HG03095 (cell line): Measurements from ENCODE around the gene SPPL3.
A peak's percentile ranks its signal among the peaks of the same experiment; 100 is the strongest.
"Not testable (repeated sequence)": the region's sequence is repeated elsewhere in the genome, so short reads cannot be mapped to it uniquely, and the experiment has no call there.

Experiments
- ATAC-seq: cut with Tn5 transposase; IDR thresholded peaks from one replicate; pipeline ENCODE4 v1.9.1; 2021; ENCODE audit warnings: moderate library complexity; ENCODE audit not compliant: unreplicated experiment

The SPPL3 gene

DNA sequence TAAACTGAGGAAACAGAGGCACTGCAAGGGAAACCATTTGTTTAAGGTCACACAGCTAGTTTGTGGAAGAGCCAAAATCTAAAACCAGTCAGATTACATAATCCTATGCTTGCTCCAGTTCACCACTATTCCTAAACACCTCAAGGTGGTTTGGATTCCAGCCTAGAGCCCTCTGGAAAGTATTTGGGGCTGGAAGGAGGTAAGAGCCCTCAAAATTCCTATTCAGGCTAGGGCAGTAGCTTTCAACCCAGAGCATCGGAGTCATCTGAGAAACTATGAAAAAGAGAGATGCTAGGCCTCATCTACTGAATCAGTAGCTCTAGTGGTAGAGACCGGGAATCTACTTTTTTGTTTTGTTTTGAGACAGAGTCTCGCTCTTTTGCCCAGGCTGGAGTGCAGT lies 16.0 kb upstream of the SPPL3 start:
- no peak for ATAC-seq

DNA sequence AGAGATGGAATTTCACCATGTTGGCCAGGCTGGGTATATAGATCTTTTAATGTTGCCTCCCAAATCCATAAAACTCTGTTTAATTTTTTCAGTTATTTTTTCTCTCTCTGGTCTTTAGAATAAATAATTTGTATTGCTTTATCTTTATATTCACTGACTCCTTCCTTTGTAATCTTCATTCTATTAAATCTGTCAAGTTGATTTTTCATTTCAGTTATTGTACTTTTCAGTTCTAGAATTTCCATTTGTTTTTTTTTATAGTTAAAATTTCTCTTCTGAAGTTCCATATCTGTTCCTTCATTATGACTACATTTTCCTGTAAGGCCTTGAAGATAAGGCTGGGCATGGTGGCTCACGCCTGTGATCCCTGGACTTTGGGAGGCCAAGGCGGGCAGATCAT lies 13.6 kb upstream of the SPPL3 start:
- ATAC-seq = no peak

DNA sequence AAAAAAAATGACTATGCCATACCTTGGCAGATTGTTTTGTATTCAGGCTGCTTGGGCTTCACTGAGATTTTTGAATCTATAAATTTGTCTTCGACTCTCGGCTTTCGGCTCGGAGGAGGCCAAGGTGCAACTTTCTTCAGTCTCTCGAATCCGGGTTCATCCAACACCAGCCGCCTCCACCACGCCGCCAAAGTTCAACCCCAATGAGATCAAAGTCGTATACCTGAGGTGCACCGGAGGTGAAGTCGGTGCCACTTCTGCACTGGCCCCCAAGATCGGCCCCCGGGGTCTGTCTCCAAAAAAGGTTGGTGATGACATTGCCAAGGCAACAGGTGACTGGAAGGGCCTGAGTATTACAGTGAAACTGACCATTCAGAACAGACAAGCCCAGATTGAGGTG lies 12.4 kb upstream of the SPPL3 start:
- ATAC-seq = no peak

DNA sequence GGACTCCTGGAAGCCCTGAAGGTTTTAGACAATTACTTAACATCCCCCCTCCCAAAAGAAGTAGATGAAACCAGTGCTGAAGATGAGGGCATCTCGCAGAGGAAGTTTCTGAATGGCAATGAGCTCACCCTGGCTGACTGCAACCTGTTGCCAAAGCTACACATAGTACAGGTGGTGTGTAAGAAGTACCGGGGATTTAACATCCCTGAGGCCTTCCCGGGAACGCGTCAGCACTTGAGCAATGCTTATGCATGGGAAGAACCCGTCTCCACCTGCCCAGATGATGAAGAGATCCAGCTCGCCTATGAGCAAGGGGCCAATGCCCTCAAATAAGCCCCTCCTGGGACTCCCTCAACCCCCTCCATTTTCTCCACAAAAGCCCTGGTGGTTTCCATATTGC lies 10.6 kb upstream of the SPPL3 start:
- ATAC-seq = no peak

DNA sequence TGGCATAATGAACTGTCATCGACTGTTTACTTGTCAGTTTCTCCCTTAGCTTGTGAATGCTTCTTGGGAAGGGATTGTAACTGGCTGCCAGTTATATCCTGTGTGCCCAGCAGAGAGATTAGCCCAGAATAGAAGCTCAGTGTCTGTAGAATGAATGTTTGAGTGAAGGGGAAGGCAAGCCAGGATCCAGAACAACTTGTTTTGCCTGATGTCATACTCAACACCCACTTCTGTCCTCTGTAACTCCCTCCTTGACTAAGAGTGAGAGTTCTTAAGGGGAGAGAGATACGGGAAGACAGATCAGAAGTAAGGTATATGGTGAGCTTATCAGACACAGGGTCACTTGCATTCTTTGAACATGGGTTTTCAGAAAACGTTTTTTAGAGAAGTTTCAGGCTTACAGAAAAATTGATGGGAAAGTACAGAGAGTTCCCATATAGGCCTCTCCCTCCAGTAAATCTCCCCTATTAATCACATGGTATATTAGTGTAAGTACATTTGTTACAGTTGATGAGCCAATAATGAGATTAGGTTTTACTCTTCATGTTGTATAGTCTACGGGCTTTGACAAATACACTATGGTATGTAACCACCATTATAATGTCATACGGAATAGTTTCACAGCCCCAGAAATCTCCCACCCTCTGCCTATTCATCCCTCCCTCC lies 5.6 kb upstream of the SPPL3 start:
- ATAC-seq = no peak

DNA sequence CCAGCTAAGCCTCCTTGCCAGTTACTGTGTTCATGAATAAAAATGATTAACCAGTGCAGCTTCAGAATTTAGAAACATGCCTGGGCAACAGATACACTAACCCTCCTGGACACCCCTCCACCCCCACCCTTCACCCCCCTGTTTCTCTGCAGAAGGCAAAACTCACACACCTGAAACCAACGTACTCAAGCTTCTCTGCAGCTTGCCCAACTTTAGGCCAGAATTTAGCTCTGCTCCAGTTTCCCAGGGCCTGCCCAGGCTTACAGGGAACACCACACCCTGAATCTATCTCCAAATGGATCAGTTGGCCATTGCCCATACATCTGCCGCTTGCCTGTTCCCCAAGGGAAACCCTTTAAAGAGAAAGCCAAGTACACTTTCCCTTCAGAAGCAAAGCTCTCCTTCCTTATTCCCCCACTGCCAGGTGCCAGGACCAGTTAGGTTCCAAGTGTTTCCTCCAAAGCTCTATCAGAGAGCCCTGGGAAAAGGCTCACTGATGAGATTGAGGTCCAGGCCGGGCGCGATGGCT lies 1.8 kb upstream of the SPPL3 start:
- ATAC-seq = no peak

DNA sequence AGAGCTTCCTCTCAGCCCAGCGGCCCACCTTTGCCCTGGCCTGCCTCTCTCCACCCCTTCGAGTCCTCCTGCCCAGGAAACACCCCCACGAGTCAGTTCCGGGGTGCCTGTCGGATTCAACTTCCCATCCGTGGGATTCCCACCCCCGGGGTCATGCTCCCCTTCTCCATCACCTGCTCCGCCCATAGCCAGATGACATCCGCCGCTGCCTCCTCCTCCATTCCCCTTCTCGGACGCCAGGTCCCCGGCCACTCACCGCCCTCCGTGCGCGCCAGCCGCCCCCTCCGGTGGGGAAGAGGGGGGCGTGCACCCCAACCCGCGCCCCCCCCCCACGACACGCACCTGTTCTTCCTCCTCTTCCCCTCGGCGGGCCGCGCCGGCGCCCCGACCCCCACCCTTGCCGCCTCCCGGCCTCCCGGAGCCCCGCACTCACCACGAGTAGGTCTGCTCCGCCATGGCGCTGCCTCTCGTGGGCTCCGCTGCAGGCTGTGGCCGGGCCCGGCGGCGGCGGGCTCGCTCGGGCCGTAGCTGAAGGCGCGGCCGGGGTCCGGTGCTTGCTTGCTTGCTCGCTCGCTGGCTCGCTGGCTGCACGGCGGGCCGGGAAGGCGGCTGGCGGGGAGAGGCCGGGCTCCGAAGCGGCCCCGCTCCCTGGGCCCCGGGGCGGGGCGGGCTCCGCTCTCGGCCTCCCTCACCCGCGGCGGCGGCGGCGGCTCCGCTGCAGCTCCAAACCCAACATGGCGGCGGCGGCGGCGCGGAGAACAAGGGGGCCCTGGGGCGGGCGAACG lies 554 bp downstream of the SPPL3 start:
- ATAC-seq = peak; percentile 39

DNA sequence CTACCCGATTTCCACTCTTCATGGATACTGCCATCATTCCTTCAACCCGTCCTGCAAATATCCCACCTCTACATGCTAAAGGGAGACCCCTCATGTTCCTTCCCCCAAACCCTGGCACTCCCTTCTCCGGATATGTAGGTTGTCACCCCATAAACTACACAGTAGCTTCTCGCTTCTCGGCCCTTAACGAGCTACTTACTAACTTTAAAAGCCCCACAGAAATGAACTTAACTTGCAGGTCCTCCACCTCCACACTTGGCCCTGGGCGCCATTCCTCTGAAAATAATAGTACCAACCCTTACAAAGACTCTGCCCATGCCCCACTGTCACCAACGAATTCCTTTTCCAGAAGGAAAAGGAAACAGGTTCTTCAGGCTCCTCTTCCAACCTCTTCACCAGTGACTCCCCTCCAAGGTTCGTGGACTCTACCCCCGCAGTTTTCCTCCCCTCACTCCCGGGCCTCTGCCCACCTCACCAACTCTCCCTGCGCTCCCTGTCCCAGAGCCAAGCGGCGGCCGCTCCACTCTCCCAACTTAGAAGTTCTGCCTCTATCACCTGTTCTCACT lies 1.2 kb downstream of the SPPL3 start:
- no peak for ATAC-seq

DNA sequence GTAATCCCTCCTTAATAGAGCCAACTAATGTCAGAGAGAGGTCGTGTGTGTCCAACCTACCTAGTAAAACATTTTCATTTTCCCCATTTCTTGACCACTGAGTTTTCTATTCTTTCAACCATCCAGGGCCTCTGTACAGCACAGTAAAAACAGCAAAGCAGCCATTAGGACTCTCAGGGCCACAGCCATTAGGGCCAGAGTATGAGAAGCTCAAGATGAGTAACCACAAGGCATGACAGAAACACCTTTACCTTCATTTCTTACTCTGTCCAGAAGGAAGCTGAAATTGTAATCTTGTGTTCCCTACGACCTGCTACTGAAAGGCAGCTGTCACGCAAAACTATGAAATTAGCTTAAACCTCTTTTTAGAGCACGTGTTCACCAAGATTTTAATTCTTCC lies 2.3 kb downstream of the SPPL3 start:
- ATAC-seq = no peak

DNA sequence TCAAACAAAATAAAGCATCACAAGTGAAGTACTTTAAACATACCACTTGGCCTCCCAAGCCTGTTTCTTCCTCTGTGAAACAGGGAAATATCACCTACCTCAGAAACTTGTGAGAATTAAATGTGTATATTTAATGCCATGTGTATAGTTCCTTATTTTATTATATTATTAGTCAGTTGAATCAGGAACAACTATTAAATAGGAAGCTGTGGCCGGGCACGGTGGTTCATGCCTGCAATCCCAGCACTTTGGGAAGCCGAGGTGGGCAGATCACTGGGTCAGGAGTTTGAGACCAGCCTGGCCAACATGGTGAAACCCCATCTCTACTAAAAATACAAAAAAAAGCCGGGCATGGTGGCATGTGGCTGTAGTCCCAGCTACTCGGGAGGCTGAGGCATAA lies 3.1 kb downstream of the SPPL3 start:
- not testable (repeated sequence) for ATAC-seq

DNA sequence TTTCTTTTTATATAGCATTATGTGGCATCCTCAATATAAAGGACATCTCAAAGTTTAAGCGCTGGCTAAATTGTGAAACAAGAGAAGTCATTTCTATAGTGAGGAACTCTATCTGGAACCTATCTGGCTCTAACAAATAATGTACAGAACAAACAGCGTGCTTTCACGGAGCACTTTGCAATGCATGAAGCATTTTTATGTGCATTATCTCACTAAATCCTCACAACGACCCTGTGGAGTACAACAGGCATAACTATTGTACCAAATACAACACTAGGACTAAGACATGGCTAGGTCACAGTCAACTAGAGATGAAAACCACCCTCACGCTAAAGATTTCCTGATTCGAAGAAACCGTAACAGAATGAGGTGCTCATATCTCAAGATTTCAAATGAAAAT lies 8.6 kb downstream of the SPPL3 start:
- ATAC-seq = no peak

DNA sequence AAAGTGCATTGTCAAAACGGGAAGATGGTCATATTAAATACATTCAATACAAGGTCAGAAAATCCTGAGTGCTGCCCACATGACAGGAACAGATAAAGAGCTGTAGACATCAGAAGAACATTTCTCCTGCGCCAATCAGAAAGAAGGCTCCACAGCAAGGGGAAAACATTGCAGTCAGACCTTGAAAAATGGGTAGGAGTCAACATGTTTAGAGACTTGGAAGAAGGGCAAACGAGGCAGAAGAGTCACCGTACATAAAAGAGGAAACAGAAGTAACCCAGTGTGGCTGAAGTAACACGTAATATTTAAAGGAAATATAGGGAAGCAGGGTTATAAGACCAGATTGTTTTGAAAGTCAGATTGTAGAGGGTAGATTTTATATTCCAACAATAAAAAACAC lies 11.9 kb downstream of the SPPL3 start:
- ATAC-seq = no peak

DNA sequence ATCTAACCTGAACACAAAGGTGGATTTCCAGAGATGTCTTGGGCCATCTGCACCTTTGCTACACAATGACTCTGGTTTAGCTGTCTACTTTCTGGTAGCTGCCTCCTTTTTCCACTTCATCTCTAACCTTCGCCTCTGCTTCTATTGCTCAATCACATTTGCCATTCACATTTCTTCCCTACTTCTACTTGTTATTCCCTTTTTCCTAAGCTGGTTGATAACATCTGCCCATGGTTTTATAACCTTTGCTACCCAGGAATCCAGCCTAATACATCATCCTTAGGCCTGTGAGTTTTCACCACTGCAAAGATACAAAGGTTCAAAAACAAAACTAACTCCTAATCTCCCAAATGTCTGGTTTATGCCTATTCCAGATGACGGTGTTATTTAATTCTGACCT lies 13.2 kb downstream of the SPPL3 start:
- no peak for ATAC-seq

DNA sequence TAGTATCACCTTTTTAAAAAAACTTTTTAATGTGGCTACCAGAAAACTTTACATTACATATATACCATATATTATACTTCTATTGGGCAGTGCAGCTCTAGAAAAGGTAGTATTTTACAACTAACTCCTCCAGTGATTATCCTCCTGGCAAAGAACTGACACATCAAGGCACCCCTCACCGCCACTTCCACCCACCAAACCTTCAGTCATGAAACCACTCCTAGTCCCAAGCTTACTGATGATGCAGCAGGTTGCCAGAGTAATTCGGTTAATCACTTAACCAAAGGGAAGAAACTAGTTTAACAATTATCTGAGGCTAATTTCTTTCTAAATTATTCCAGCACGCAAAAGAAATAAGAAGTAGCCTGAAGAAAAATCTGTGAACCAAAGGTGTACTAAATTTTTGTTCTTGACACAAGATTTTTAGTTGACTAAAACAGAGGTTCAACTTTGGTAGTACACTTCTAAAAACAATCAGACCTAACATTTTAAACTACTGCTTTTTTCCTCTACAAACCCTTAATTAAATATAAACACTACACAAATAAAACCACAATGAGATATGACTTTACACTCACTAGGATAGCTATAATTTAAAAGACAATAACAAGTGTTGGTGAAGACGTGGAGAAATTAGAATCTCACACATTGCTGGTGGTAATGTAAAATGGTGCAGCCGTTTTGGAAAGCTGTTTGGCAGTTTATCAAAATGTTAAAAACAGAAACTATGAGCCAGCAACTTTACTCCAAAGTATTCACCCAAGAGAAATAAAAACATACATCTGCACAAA lies 16.7 kb downstream of the SPPL3 start:
- ATAC-seq = no peak

DNA sequence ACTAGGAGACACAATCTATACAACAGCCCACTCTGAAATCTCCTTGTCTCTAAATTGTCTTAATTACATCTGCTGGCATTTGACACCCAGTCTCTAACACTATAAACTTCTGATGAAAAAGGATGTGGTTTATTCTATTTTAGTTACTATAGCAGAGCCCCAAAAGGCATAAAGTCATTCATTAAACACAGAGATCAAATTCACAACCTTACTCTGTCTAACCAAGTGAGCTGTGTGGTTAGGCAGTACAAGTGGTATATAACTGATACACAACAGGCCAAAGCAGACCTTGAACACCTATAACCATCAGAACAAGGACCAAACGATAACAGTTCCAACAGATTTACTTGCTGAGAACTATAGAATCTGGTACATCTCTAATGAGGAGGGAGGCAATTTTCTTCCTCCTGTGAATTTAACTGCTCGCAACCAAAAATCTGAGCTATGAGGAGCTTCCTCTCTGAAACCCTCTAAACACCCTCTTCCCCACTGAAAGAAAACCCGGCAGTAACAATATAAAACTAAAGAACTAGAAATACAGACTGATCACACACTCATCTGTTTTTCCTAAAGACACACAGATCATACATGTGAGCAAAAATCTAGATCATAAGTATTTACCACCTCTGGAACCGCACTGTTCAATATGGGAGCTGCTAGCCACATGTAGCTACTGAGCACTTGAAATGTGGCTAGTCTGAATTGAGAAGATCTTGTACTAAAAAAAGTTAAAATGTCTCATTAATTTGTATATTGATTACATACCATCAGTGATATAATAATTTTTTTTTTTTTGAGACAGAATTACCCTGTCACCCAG lies 17.7 kb downstream of the SPPL3 start:
- peak; percentile 77 for ATAC-seq

DNA sequence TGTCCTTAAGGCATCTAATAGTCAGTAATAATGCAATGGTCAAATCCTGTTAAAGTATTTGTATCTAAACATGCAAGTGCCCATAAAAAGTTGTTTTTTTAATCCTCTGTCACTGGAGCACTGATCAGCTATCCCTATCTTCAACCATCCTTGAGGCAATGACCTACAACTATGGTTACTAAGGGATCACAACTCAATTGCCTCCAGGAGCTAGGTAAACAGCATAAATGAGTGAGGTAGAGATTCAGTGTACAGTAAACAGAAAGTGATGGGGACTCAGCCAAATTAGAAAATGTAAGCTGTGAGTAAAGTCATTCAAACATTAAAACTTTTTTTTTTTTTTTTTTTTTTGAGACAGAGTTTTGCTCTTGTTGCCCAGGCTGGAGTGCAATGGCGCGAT lies 18.6 kb downstream of the SPPL3 start:
- no peak for ATAC-seq

DNA sequence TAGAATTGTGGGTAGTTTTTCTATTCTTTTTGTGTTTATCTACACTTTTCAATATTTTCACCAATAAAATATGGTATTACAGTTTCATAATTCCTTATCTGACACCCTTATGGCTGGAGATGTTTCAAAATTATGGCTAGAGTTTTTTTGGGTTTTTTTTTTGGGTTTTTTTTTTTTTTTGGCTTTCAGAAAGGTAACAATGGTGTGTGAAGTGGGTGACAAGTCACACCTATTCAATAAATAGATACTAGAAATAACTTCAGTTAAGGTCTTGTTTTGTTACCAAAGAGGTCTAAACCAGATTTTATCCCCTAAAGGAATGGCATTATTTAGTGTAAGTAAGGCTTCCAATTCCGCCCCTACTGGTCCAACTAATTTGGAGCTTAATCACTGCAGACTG lies 19.5 kb downstream of the SPPL3 start:
- no peak for ATAC-seq

DNA sequence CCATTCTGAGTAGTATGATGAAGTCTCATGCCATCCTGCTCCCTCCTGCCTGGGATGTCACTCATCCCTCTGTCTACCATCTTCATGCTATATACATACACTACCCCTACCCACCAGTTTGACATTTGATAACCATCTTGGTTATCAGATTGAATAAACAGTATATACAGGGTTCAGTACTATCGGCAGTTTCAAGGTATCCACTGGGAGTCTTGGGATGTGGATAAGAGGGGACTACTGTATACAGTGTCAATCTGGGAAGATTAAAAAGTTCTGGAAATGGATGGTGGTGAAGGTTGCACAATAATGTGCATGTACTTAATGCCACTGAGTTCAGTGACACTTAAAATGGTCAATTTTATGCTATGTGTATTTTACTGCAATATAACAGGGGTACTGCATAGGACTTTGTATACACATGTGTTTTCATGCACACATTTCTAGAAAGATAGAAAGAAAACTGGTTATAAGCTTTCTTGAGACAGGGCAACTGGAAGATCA lies 22.1 kb downstream of the SPPL3 start:
- ATAC-seq = no peak

DNA sequence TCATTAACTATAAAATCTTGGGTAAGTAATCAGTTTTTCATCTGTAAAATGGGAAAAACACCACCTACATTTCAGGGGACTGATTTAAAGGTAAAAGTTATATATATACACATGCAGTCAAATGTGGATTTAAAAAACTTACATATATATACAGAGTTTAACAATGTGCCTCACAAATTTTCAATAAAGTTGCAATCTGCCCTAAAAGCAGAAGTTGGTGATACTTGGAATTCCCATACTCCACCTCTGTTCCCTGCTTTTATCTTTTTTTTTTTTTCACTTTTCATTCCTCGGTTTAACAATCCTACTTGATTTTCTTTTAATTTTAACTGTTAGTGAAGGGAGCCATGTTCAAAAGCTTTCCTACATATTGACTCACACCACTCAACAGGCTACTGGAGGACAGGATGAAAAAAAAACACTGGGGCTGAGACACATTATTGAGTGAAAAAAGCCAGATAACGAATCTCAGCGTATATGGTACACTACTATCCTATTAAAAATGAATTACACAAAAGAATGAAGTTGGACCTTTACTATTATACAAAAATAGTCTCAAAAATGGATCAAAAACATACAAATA lies 24.3 kb downstream of the SPPL3 start:
- ATAC-seq = no peak

DNA sequence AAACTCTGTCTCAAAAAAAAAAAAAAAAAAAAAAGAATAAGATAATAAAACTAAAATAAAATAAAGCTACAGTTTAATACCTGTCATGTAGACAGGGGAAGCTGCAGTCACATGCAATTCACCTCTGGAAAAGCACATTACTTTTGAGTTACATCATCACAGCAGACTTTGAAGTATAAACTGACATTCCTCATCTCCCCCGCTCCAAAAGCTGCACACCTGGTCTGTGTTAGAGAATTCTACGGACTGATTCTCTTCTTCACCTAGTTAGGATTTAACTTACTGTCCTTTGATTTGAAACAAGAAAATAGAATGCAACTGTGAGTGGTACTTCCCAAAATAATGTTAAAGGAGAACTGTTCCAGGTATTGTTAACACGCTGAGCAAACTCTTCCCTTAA lies 25.1 kb downstream of the SPPL3 start:
- ATAC-seq = no peak
